Neural cell (in vitro differentiated cells): ENCODE data around the gene CDK17. TPM values are rescaled to one million over a fixed set of nuclear protein-coding genes. Genes with fewer than 3 reads are reported as not detected.

ENCODE experiments used
- H2AFZ ChIP-seq: fragments of 200-600, 300-800 bp; sonication (generic), shearing (Covaris generic); 2 replicates; pipeline ENCODE4 v1.6.0; 2014; ENCODE audit warnings: low read depth, mild to moderate bottlenecking, antibody characterized with exemption, low read length, moderate library complexity
- H3F3A ChIP-seq: fragments of 200-600 bp; shearing (Covaris generic); 2 replicates; pipeline ENCODE4 v1.6.1; 2016; ENCODE audit warnings: mild to moderate bottlenecking, moderate library complexity, mixed read lengths, antibody characterized with exemption, low read length; ENCODE audit not compliant: insufficient read depth, poor library complexity, severe bottlenecking
- H3K27ac ChIP-seq: fragments of 200-600, 300-800 bp; sonication (generic), shearing (Covaris generic); 2 replicates; pipeline ENCODE4 v1.5.1; 2014; ENCODE audit warnings: mild to moderate bottlenecking, low read length, moderate library complexity
- H3K27me3 ChIP-seq: fragments of 300-800, 200-600 bp; sonication (generic), shearing (Covaris generic); 2 replicates; pipeline ENCODE4 v1.6.0; 2014; ENCODE audit warnings: mild to moderate bottlenecking, low read depth, low read length, moderate library complexity; ENCODE audit not compliant: insufficient read depth
- H3K36me3 ChIP-seq: fragments of 300-800, 200-600 bp; sonication (generic), shearing (Covaris generic); 2 replicates; pipeline ENCODE4 v1.5.1; 2014; ENCODE audit warnings: mild to moderate bottlenecking, antibody characterized with exemption, low read length, moderate library complexity; ENCODE audit not compliant: insufficient read depth
- H3K4me2 ChIP-seq: fragments of 300-800, 200-600 bp; sonication (generic), shearing (Covaris generic); 2 replicates; pipeline ENCODE4 v1.6.0; 2014; ENCODE audit warnings: mild to moderate bottlenecking, low read length
- H3K4me3 ChIP-seq: fragments of 300-800, 200-600 bp; sonication (generic), shearing (Covaris generic); 2 replicates; pipeline ENCODE4 v1.5.1; 2014; ENCODE audit warnings: mild to moderate bottlenecking, low read length, moderate library complexity
- H3K79me2 ChIP-seq: fragments of 200-600 bp; shearing (Covaris generic); replicated peaks from 2 replicates; pipeline ENCODE4 v1.6.0; 2014; ENCODE audit warnings: mild to moderate bottlenecking, low read length, moderate library complexity; ENCODE audit not compliant: insufficient read depth
- H3K9ac ChIP-seq: fragments of 300-800, 200-600 bp; sonication (generic), shearing (Covaris generic); 2 replicates; pipeline ENCODE4 v1.6.1; 2016; ENCODE audit warnings: mild to moderate bottlenecking, low read length, mixed read lengths
- H3K9me2 ChIP-seq: fragments of 200-600 bp; shearing (Covaris generic); 2 replicates; pipeline ENCODE4 v1.6.1; 2016; ENCODE audit warnings: mild to moderate bottlenecking, low read length, mixed read lengths; ENCODE audit not compliant: insufficient read depth
- H3K9me3 ChIP-seq: fragments of 200-600, 300-800 bp; sonication (generic), shearing (Covaris generic); 2 replicates; pipeline ENCODE4 v1.6.1; 2016; ENCODE audit warnings: mild to moderate bottlenecking, mixed run types, low read length, moderate library complexity, mixed read lengths
- H4K20me1 ChIP-seq: fragments of 200-600 bp; shearing (Covaris generic); 2 replicates; pipeline ENCODE4 v1.6.1; 2016; ENCODE audit warnings: mild to moderate bottlenecking, mixed run types; ENCODE audit not compliant: insufficient read depth
- EP300 ChIP-seq: fragments of 450-650 bp; conservative IDR thresholded peaks from 2 replicates; pipeline ENCODE4 v1.6.1; 2014; ENCODE audit warnings: antibody characterized with exemption, mild to moderate bottlenecking, moderate library complexity; ENCODE audit not compliant: poor library complexity, severe bottlenecking
- EZH2 ChIP-seq: fragments of 200-600, 300-800 bp; shearing (Covaris generic), sonication (generic); IDR thresholded peaks from 2 replicates; pipeline ENCODE4 v1.6.1; 2014; ENCODE audit warnings: antibody characterized with exemption, low read length, borderline replicate concordance, mild to moderate bottlenecking; ENCODE audit not compliant: insufficient read depth, poor library complexity, severe bottlenecking
- MXI1 ChIP-seq: fragments of 450-650 bp; conservative IDR thresholded peaks from 2 replicates; pipeline ENCODE4 v1.6.1; 2014; ENCODE audit warnings: antibody characterized with exemption, mild to moderate bottlenecking; ENCODE audit not compliant: poor library complexity, severe bottlenecking
- POLR2AphosphoS5 ChIP-seq: IDR thresholded peaks from 2 replicates; pipeline ENCODE4 v1.6.1; 2012
- RAD21 ChIP-seq: fragments of 450-650 bp; conservative IDR thresholded peaks from 2 replicates; pipeline ENCODE4 v1.6.1; 2014; ENCODE audit warnings: antibody characterized with exemption, mild to moderate bottlenecking, moderate library complexity
- SMC3 ChIP-seq: fragments of 450-650 bp; conservative IDR thresholded peaks from 2 replicates; pipeline ENCODE4 v1.6.1; 2014; ENCODE audit warnings: antibody characterized with exemption, mild to moderate bottlenecking, moderate library complexity; ENCODE audit not compliant: poor library complexity
- TAF1 ChIP-seq: IDR thresholded peaks from 2 replicates; pipeline ENCODE4 v1.6.1; 2012; ENCODE audit warnings: low read depth
- polyA plus RNA-seq: library from polyadenylated mRNA; depleted of rRNA; stranded (reverse); fragments of >200 nt; gene quantifications from 2 replicates; pipeline ENCODE4 v1.2.3, GENCODE V29; 2014
- TF ChIP-seq, protein P1 (sequence below): fragments of 450-650 bp; IDR thresholded peaks from 2 replicates; pipeline ENCODE4 v1.5.1; 2014; ENCODE audit warnings: antibody characterized with exemption, mild to moderate bottlenecking, moderate library complexity; ENCODE audit not compliant: poor library complexity, severe bottlenecking
- TF ChIP-seq, protein P2 (sequence below): IDR thresholded peaks from 2 replicates; pipeline ENCODE4 v1.6.1; 2012; ENCODE audit warnings: borderline replicate concordance

Gene CDK17
- polyA plus RNA-seq, 1 donor from 2014 or later: 119 TPM

- TF ChIP-seq, protein P1, sequence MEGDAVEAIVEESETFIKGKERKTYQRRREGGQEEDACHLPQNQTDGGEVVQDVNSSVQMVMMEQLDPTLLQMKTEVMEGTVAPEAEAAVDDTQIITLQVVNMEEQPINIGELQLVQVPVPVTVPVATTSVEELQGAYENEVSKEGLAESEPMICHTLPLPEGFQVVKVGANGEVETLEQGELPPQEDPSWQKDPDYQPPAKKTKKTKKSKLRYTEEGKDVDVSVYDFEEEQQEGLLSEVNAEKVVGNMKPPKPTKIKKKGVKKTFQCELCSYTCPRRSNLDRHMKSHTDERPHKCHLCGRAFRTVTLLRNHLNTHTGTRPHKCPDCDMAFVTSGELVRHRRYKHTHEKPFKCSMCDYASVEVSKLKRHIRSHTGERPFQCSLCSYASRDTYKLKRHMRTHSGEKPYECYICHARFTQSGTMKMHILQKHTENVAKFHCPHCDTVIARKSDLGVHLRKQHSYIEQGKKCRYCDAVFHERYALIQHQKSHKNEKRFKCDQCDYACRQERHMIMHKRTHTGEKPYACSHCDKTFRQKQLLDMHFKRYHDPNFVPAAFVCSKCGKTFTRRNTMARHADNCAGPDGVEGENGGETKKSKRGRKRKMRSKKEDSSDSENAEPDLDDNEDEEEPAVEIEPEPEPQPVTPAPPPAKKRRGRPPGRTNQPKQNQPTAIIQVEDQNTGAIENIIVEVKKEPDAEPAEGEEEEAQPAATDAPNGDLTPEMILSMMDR: no peak
- TF ChIP-seq POLR2AphosphoS5 (no peak), MXI1 (no peak), EP300 (no peak), TAF1 (no peak), SMC3 (no peak), EZH2 (no peak), RAD21 (no peak)
- TF ChIP-seq, protein P2, sequence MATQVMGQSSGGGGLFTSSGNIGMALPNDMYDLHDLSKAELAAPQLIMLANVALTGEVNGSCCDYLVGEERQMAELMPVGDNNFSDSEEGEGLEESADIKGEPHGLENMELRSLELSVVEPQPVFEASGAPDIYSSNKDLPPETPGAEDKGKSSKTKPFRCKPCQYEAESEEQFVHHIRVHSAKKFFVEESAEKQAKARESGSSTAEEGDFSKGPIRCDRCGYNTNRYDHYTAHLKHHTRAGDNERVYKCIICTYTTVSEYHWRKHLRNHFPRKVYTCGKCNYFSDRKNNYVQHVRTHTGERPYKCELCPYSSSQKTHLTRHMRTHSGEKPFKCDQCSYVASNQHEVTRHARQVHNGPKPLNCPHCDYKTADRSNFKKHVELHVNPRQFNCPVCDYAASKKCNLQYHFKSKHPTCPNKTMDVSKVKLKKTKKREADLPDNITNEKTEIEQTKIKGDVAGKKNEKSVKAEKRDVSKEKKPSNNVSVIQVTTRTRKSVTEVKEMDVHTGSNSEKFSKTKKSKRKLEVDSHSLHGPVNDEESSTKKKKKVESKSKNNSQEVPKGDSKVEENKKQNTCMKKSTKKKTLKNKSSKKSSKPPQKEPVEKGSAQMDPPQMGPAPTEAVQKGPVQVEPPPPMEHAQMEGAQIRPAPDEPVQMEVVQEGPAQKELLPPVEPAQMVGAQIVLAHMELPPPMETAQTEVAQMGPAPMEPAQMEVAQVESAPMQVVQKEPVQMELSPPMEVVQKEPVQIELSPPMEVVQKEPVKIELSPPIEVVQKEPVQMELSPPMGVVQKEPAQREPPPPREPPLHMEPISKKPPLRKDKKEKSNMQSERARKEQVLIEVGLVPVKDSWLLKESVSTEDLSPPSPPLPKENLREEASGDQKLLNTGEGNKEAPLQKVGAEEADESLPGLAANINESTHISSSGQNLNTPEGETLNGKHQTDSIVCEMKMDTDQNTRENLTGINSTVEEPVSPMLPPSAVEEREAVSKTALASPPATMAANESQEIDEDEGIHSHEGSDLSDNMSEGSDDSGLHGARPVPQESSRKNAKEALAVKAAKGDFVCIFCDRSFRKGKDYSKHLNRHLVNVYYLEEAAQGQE: no peak
- H3F3A ChIP-seq: no peaks in the 10 kb centered on the region
- H3K27ac ChIP-seq: no peak overlapping the region
- H3K9ac ChIP-seq: no peak overlapping the region
- H3K9me2 ChIP-seq: no peaks in the 10 kb centered on the region
- no peaks in the 10 kb centered on the region for H3K79me2 ChIP-seq
- no peaks in the 10 kb centered on the region for H4K20me1 ChIP-seq
- H2AFZ ChIP-seq: no peak overlapping the region
- H3K4me2 ChIP-seq: no peak overlapping the region
- H3K9me3 ChIP-seq: no peaks in the 10 kb centered on the region
- H3K36me3 ChIP-seq: peaks cover 8% of the 10 kb centered on the region
- H3K4me3 ChIP-seq: no peak overlapping the region
- H3K27me3 ChIP-seq: no peaks in the 10 kb centered on the region
These were observed 107.1 kb downstream of the CDK17 start for GRCh38 chr12:96293093-96293492.

DNA sequence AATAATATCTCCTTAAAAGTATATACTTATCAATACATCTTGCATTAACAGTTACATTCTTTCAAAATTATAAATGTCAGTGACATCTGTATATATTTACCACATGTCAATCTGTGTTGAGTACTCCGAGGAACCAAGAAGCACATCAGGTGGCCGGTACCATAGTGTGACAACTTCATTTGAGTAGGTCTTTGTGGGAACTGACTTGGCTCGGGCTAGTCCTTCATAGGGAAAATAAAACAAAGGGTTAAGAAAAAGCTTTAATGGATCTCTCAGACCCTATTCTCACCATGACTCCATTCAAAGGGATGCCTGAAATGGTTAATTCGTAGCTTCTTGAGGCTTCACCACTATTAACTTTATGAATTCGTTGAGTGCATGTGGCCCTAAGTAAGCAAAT is 111.2 kb downstream of the CDK17 start:
- Histone ChIP-seq H3K4me2 (no peak overlapping the region), H3F3A (no peaks in the 10 kb centered on the region)

More for the DNA sequence above, 111.2 kb downstream of the CDK17 start:
- Histone ChIP-seq H3K79me2 (no peaks in the 10 kb centered on the region), H3K27ac (no peak overlapping the region), H3K27me3 (no peaks in the 10 kb centered on the region), H3K9me3 (no peaks in the 10 kb centered on the region), H3K9ac (no peak overlapping the region), H2AFZ (no peak overlapping the region), H3K36me3 (peaks cover 26% of the 10 kb centered on the region), H4K20me1 (no peaks in the 10 kb centered on the region), H3K4me3 (no peak overlapping the region), H3K9me2 (no peaks in the 10 kb centered on the region)
- TF ChIP-seq TAF1 (no peak), EZH2 (no peak), MXI1 (no peak), EP300 (no peak), RAD21 (no peak), POLR2AphosphoS5 (no peak), SMC3 (no peak)
- TF ChIP-seq, protein P1: no peak
- TF ChIP-seq, protein P2: no peak
